SU-DHL-6 (cell line): ENCODE results near the gene PTPN4.

Source experiments
- H2AFZ ChIP-seq: fragments of 200-600 bp; sonication (generic); 2 replicates; pipeline ENCODE4 v1.6.1; 2014; ENCODE audit warnings: low read depth, mild to moderate bottlenecking, moderate library complexity, mixed read lengths, antibody characterized with exemption, low read length; ENCODE audit not compliant: severe bottlenecking
- H3F3A ChIP-seq: fragments of 200-600 bp; shearing (Covaris generic); 2 replicates; pipeline ENCODE4 v1.6.0; 2016; ENCODE audit warnings: antibody characterized with exemption, mild to moderate bottlenecking; ENCODE audit not compliant: insufficient read depth
- H3K27ac ChIP-seq: fragments of 200-600 bp; sonication (generic); 2 replicates; pipeline ENCODE4 v1.5.1; 2016; ENCODE audit warnings: low read depth, mild to moderate bottlenecking, low read length, moderate library complexity, mixed read lengths
- H3K27me3 ChIP-seq: fragments of 200-600 bp; sonication (generic), shearing (Covaris generic); 2 replicates; pipeline ENCODE4 v1.6.0; 2014; ENCODE audit warnings: mild to moderate bottlenecking, low read length
- H3K36me3 ChIP-seq: fragments of 200-600 bp; sonication (generic); 2 replicates; pipeline ENCODE4 v1.6.1; 2014; ENCODE audit warnings: mild to moderate bottlenecking, low read length, mixed read lengths
- H3K4me2 ChIP-seq: fragments of 300-600, 200-600 bp; shearing (Covaris generic), sonication (generic); 2 replicates; pipeline ENCODE4 v1.6.0; 2014; ENCODE audit warnings: low read length, low read depth, mild to moderate bottlenecking; ENCODE audit not compliant: poor library complexity, severe bottlenecking
- H3K4me3 ChIP-seq: fragments of 200-600 bp; sonication (generic); 2 replicates; pipeline ENCODE4 v1.5.1; 2014; ENCODE audit warnings: antibody characterized with exemption, low read length, mild to moderate bottlenecking, mixed read lengths; ENCODE audit not compliant: insufficient read depth, poor library complexity, severe bottlenecking
- H3K79me2 ChIP-seq: fragments of 200-600 bp; sonication (generic); 2 replicates; pipeline ENCODE4 v1.6.1; 2014; ENCODE audit warnings: mild to moderate bottlenecking, low read length, moderate library complexity; ENCODE audit not compliant: insufficient read depth
- H3K9ac ChIP-seq: fragments of 200-600 bp; sonication (generic); 2 replicates; pipeline ENCODE4 v1.7.0; 2014; ENCODE audit warnings: mild to moderate bottlenecking, low read length
- H3K9me2 ChIP-seq: fragments of 200-600 bp; sonication (generic); replicated peaks from 2 replicates; pipeline ENCODE4 v1.6.1; 2014; ENCODE audit warnings: low read length; ENCODE audit not compliant: insufficient read depth
- H3K9me3 ChIP-seq: fragments of 200-600 bp; sonication (generic); 2 replicates; pipeline ENCODE4 v1.6.1; 2014; ENCODE audit warnings: low read length, mixed read lengths; ENCODE audit not compliant: insufficient read depth
- H4K20me1 ChIP-seq: fragments of 200-600 bp; sonication (generic); 2 replicates; pipeline ENCODE4 v1.6.1; 2014; ENCODE audit warnings: low read depth, mild to moderate bottlenecking, antibody characterized with exemption, low read length, moderate library complexity, mixed read lengths
- EZH2phosphoT487 ChIP-seq: fragments of 200-600 bp; sonication (generic), shearing (Covaris generic); conservative IDR thresholded peaks from 2 replicates; pipeline ENCODE4 v1.6.1; 2018; ENCODE audit warnings: mild to moderate bottlenecking, antibody characterized with exemption, low read length, moderate library complexity, mixed read lengths
- TF ChIP-seq, protein P1 (sequence below): fragments of 200-600 bp; sonication (generic); IDR thresholded peaks from one replicate; pipeline ENCODE4 v1.5.1; 2017; ENCODE audit warnings: antibody characterized with exemption, mild to moderate bottlenecking, low read length, moderate library complexity; ENCODE audit not compliant: insufficient read depth, poor library complexity, severe bottlenecking

PTPN4 gene

GRCh38 chr2:119721462-119721861, 38.3 kb upstream of the PTPN4 start:
- no peak overlapping the region for H3K4me3 ChIP-seq
- no peak overlapping the region for H3K9ac ChIP-seq
- no peaks in the 10 kb centered on the region for H3K9me2 ChIP-seq
- no peaks in the 10 kb centered on the region for H4K20me1 ChIP-seq
- no peak overlapping the region for H2AFZ ChIP-seq
- no peak overlapping the region for H3K27ac ChIP-seq
- no peak overlapping the region for H3K4me2 ChIP-seq
- no peaks in the 10 kb centered on the region for H3K9me3 ChIP-seq
- no peaks in the 10 kb centered on the region for H3K79me2 ChIP-seq
- H3K27me3 ChIP-seq: no peaks in the 10 kb centered on the region
- no peak for TF ChIP-seq EZH2phosphoT487
- TF ChIP-seq, protein P1, sequence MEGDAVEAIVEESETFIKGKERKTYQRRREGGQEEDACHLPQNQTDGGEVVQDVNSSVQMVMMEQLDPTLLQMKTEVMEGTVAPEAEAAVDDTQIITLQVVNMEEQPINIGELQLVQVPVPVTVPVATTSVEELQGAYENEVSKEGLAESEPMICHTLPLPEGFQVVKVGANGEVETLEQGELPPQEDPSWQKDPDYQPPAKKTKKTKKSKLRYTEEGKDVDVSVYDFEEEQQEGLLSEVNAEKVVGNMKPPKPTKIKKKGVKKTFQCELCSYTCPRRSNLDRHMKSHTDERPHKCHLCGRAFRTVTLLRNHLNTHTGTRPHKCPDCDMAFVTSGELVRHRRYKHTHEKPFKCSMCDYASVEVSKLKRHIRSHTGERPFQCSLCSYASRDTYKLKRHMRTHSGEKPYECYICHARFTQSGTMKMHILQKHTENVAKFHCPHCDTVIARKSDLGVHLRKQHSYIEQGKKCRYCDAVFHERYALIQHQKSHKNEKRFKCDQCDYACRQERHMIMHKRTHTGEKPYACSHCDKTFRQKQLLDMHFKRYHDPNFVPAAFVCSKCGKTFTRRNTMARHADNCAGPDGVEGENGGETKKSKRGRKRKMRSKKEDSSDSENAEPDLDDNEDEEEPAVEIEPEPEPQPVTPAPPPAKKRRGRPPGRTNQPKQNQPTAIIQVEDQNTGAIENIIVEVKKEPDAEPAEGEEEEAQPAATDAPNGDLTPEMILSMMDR: no peak
- H3K36me3 ChIP-seq: no peaks in the 10 kb centered on the region
- H3F3A ChIP-seq: no peaks in the 10 kb centered on the region

DNA sequence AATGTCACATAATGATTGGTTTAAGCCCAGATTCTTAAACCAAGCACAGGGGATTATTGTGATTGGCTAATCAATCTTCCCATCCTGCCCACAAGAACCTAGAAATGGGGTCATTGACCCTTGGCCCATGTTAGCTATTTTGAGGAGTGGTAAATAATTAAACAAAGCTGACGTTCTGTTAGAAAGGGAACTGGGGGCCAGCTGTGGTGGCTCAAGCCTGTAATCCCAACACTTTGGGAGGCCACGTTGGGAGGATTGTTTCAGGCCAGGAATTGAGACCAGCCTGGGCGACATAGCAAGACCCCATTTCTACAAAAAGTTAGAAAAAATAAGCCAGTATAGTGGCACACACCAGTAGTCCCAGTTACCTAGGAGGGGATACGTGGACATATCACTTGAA, 37.8 kb upstream of the PTPN4 start:
- Histone ChIP-seq H3K4me2 (no peak overlapping the region), H3K27me3 (no peaks in the 10 kb centered on the region), H3K79me2 (no peaks in the 10 kb centered on the region), H3F3A (no peaks in the 10 kb centered on the region), H3K36me3 (no peaks in the 10 kb centered on the region), H3K9me2 (no peaks in the 10 kb centered on the region), H2AFZ (no peak overlapping the region), H3K27ac (no peak overlapping the region), H4K20me1 (no peaks in the 10 kb centered on the region), H3K9me3 (no peaks in the 10 kb centered on the region), H3K4me3 (no peak overlapping the region), H3K9ac (no peak overlapping the region)
- TF ChIP-seq, protein P1: no peak
- no peak for TF ChIP-seq EZH2phosphoT487

DNA sequence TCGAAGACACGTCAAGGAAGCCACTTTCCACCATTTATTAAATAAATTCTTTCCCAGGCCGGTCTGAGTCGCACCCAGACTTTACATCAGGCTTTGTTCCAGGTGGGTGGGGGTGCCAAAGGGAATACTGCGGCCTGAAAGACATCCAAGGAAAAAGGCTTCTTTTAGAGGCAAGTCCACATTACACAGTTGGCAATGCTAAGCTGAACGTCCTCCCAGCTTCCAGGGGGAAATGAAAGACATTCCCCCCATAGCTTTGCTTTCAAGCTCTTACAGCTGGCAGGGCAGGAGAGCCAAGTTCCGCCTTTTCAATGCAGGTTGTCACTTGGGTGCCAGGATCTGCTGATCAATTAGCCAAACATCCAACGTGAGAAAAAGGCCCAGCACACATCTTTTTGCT, 36.5 kb upstream of the PTPN4 start:
- Histone ChIP-seq H3K9ac (no peak overlapping the region), H3F3A (no peaks in the 10 kb centered on the region), H3K9me2 (no peaks in the 10 kb centered on the region), H3K36me3 (no peaks in the 10 kb centered on the region), H3K9me3 (no peaks in the 10 kb centered on the region), H2AFZ (no peak overlapping the region), H3K4me3 (no peak overlapping the region), H4K20me1 (no peaks in the 10 kb centered on the region), H3K4me2 (no peak overlapping the region), H3K27me3 (no peaks in the 10 kb centered on the region), H3K79me2 (no peaks in the 10 kb centered on the region), H3K27ac (no peak overlapping the region)
- TF ChIP-seq EZH2phosphoT487: no peak
- TF ChIP-seq, protein P1: no peak
